Adipocyte (in vitro differentiated cells): ENCODE results near the gene SIM1.
A peak's percentile ranks its signal among the peaks of the same experiment; 100 is the strongest.

Experiments
- DNase-seq: peaks from one replicate; pipeline ENCODE4 v3.0.0-alpha.2; 2015; ENCODE audit warnings: low read depth
- H3K27me3 ChIP-seq: replicated peaks from 2 replicates; pipeline ENCODE4 v1.7.0; 2013; ENCODE audit warnings: mild to moderate bottlenecking, low read length, moderate library complexity; ENCODE audit not compliant: control insufficient read depth, insufficient read depth
- H3K36me3 ChIP-seq: 2 replicates; pipeline ENCODE4 v1.7.0; 2013; ENCODE audit warnings: low read length, mild to moderate bottlenecking, moderate library complexity; ENCODE audit not compliant: control insufficient read depth, insufficient read depth, severe bottlenecking
- H3K4me1 ChIP-seq: 2 replicates; pipeline ENCODE4 v1.7.0; 2013; ENCODE audit warnings: mild to moderate bottlenecking, low read length, moderate library complexity; ENCODE audit not compliant: control insufficient read depth, insufficient read depth
- H3K4me3 ChIP-seq: 2 replicates; pipeline ENCODE4 v1.7.0; 2013; ENCODE audit warnings: mild to moderate bottlenecking, low read length, moderate library complexity
- H3K9ac ChIP-seq: 2 replicates; pipeline ENCODE4 v1.7.0; 2013; ENCODE audit warnings: mild to moderate bottlenecking, low read length, moderate library complexity
- H3K9me3 ChIP-seq: 2 replicates; pipeline ENCODE4 v1.7.0; 2013; ENCODE audit warnings: mild to moderate bottlenecking, low read length, moderate library complexity; ENCODE audit not compliant: control insufficient read depth

Gene SIM1

GRCh38 chr6:100488244-100488643, 23.5 kb upstream of the SIM1 start:
- Histone ChIP-seq H3K4me1 (peaks cover 11% of the 10 kb centered on the region), H3K36me3 (no peaks in the 10 kb centered on the region), H3K27me3 (no peaks in the 10 kb centered on the region), H3K9ac (no peak overlapping the region), H3K9me3 (no peaks in the 10 kb centered on the region), H3K4me3 (no peak overlapping the region)
- no peak for DNase-seq

- H3K36me3 ChIP-seq, result no peaks in the 10 kb centered on the region
- no peak overlapping the region for H3K9ac ChIP-seq
- H3K4me1 ChIP-seq, result peaks cover 11% of the 10 kb centered on the region
- no peaks in the 10 kb centered on the region for H3K9me3 ChIP-seq
- DNase-seq, result no peak
- H3K27me3 ChIP-seq, result peaks cover 4% of the 10 kb centered on the region
- H3K4me3 ChIP-seq, result no peak overlapping the region
Observed at GRCh38 chr6:100487638-100488037, 22.9 kb upstream of the SIM1 start.

- Histone ChIP-seq H3K9me3 (no peaks in the 10 kb centered on the region), H3K27me3 (peaks cover 4% of the 10 kb centered on the region), H3K36me3 (no peaks in the 10 kb centered on the region), H3K4me1 (peaks cover 11% of the 10 kb centered on the region), H3K4me3 (no peak overlapping the region), H3K9ac (no peak overlapping the region)
- DNase-seq, result no peak
Observed at GRCh38 chr6:100485268-100485667, 20.5 kb upstream of the SIM1 start.

GRCh38 chr6:100484474-100484873, 19.8 kb upstream of the SIM1 start:
- peaks cover 4% of the 10 kb centered on the region for H3K27me3 ChIP-seq
- no peak overlapping the region for H3K4me3 ChIP-seq
- DNase-seq, result no peak
- H3K36me3 ChIP-seq, result no peaks in the 10 kb centered on the region
- no peak overlapping the region for H3K9ac ChIP-seq
- no peaks in the 10 kb centered on the region for H3K9me3 ChIP-seq
- H3K4me1 ChIP-seq, result peaks cover 13% of the 10 kb centered on the region

- Histone ChIP-seq H3K27me3 (peaks cover 4% of the 10 kb centered on the region), H3K4me1 (peaks cover 15% of the 10 kb centered on the region)
Observed at GRCh38 chr6:100482698-100483097, 18.0 kb upstream of the SIM1 start.

GRCh38 chr6:100479179-100480035, 14.7 kb upstream of the SIM1 start:
- peaks cover 11% of the 10 kb centered on the region for H3K4me1 ChIP-seq
- H3K36me3 ChIP-seq, result no peaks in the 10 kb centered on the region
- DNase-seq, result peak; percentile 75
- no peaks in the 10 kb centered on the region for H3K9me3 ChIP-seq
- H3K4me3 ChIP-seq, result no peak overlapping the region
- H3K9ac ChIP-seq, result peak overlapping the region; percentile 17
- peaks cover 4% of the 10 kb centered on the region for H3K27me3 ChIP-seq

More at GRCh38 chr6:100482698-100483097, 18.0 kb upstream of the SIM1 start:
- DNase-seq, result no peak
- Histone ChIP-seq H3K9me3 (no peaks in the 10 kb centered on the region), H3K9ac (no peak overlapping the region), H3K4me3 (no peak overlapping the region), H3K36me3 (no peaks in the 10 kb centered on the region)

- Histone ChIP-seq H3K9me3 (no peaks in the 10 kb centered on the region), H3K36me3 (no peaks in the 10 kb centered on the region), H3K4me3 (no peak overlapping the region), H3K27me3 (no peaks in the 10 kb centered on the region), H3K9ac (no peak overlapping the region), H3K4me1 (peaks cover 10% of the 10 kb centered on the region)
- DNase-seq, result no peak
Observed at GRCh38 chr6:100475554-100476320, 11.0 kb upstream of the SIM1 start.

- no peaks in the 10 kb centered on the region for H3K9me3 ChIP-seq
- no peak for DNase-seq
- no peaks in the 10 kb centered on the region for H3K36me3 ChIP-seq
- H3K27me3 ChIP-seq, result no peaks in the 10 kb centered on the region
- H3K4me1 ChIP-seq, result peaks cover 3% of the 10 kb centered on the region
- H3K9ac ChIP-seq, result no peak overlapping the region
- H3K4me3 ChIP-seq, result no peak overlapping the region
Observed at GRCh38 chr6:100473182-100473581, 8.5 kb upstream of the SIM1 start.

- H3K27me3 ChIP-seq, result no peaks in the 10 kb centered on the region
- DNase-seq, result no peak
- H3K36me3 ChIP-seq, result no peaks in the 10 kb centered on the region
- H3K9ac ChIP-seq, result no peak overlapping the region
- peaks cover 3% of the 10 kb centered on the region for H3K4me1 ChIP-seq
- H3K4me3 ChIP-seq, result no peak overlapping the region
- H3K9me3 ChIP-seq, result no peaks in the 10 kb centered on the region
Observed at GRCh38 chr6:100472674-100473073, 8.0 kb upstream of the SIM1 start.

- no peaks in the 10 kb centered on the region for H3K9me3 ChIP-seq
- no peak overlapping the region for H3K4me3 ChIP-seq
- DNase-seq, result no peak
- no peak overlapping the region for H3K9ac ChIP-seq
- peaks cover 14% of the 10 kb centered on the region for H3K27me3 ChIP-seq
- no peaks in the 10 kb centered on the region for H3K36me3 ChIP-seq
- peaks cover 7% of the 10 kb centered on the region for H3K4me1 ChIP-seq
Observed at GRCh38 chr6:100470422-100471120, 5.8 kb upstream of the SIM1 start.
